Mucosa of stomach (tissue), 1 donor: Measurements from ENCODE around the gene MICALL2.

Experiments
- H3K27me3 ChIP-seq: one replicate; pipeline ENCODE4 v1.7.0; 2013; ENCODE audit warnings: mild to moderate bottlenecking, low read length; ENCODE audit not compliant: control insufficient read depth, insufficient read depth
- H3K36me3 ChIP-seq: one replicate; pipeline ENCODE4 v1.7.0; 2013; ENCODE audit warnings: low read length; ENCODE audit not compliant: control insufficient read depth, insufficient read depth
- H3K4me1 ChIP-seq: one replicate; pipeline ENCODE4 v1.7.0; 2013; ENCODE audit warnings: mild to moderate bottlenecking, low read length; ENCODE audit not compliant: control insufficient read depth, insufficient read depth
- H3K4me3 ChIP-seq: one replicate; pipeline ENCODE4 v1.7.0; 2013; ENCODE audit warnings: low read length
- H3K9ac ChIP-seq: one replicate; pipeline ENCODE4 v1.7.0; 2013; ENCODE audit warnings: mild to moderate bottlenecking, low read length, moderate library complexity
- H3K9me3 ChIP-seq: one replicate; pipeline ENCODE4 v1.7.0; 2013; ENCODE audit warnings: mild to moderate bottlenecking, low read length, moderate library complexity; ENCODE audit not compliant: control insufficient read depth
- donor health status: Pancreatic carcinoma.

Gene MICALL2

DNA sequence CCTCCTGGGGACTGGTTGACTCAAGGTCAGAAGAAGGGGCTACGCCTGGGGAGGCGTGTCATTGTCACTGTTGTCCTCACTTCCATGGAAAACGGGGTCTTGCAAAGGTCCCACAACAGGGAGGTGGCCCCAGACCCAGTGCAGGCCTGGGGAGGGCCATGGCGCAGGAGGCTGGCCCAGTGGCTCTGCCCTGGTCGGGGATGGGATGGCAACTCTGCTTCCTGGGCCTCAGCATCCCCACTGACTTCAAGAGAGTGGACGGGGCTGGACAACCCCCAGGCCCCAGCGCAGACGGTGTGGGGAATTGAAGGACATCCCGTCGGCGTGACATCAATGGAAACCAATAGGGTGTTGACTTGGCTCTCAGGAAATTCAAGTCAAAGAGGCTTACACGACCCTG, 35.2 kb downstream of the MICALL2 start:
- Histone ChIP-seq H3K9ac (no peak overlapping the region), H3K9me3 (no peaks in the 10 kb centered on the region), H3K36me3 (no peaks in the 10 kb centered on the region), H3K4me3 (no peak overlapping the region), H3K27me3 (peaks cover 24% of the 10 kb centered on the region), H3K4me1 (no peaks in the 10 kb centered on the region)

DNA sequence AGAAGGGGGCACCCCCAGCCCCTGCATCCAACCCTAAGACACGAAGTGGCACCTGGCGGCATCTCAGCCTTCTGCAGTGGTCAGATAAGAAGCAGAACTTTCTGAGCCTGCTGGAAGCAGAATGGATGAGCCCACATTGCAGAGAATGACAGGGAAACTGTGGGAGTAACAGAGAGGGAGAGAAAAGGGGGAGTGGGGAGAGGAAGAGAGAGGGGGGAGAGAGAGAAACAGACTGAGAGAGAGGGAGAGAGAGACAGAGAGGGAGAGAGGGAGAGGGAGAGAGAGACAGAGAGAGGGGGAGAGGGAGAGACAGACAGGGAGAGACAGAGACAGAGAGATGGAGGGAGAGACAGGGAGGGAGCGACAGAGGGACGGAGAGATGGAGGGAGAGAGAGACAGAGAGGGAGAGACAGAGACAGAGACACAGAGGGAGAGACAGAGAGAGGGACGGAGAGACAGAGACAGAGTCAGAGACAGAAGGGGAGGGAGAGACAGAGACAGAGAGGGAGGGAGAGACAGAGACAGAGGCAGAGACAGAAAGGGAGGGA, 35.9 kb downstream of the MICALL2 start:
- H3K4me3 ChIP-seq = no peak overlapping the region
- H3K9ac ChIP-seq = no peak overlapping the region
- peaks cover 20% of the 10 kb centered on the region for H3K27me3 ChIP-seq
- no peaks in the 10 kb centered on the region for H3K9me3 ChIP-seq
- no peaks in the 10 kb centered on the region for H3K4me1 ChIP-seq
- H3K36me3 ChIP-seq = no peaks in the 10 kb centered on the region

DNA sequence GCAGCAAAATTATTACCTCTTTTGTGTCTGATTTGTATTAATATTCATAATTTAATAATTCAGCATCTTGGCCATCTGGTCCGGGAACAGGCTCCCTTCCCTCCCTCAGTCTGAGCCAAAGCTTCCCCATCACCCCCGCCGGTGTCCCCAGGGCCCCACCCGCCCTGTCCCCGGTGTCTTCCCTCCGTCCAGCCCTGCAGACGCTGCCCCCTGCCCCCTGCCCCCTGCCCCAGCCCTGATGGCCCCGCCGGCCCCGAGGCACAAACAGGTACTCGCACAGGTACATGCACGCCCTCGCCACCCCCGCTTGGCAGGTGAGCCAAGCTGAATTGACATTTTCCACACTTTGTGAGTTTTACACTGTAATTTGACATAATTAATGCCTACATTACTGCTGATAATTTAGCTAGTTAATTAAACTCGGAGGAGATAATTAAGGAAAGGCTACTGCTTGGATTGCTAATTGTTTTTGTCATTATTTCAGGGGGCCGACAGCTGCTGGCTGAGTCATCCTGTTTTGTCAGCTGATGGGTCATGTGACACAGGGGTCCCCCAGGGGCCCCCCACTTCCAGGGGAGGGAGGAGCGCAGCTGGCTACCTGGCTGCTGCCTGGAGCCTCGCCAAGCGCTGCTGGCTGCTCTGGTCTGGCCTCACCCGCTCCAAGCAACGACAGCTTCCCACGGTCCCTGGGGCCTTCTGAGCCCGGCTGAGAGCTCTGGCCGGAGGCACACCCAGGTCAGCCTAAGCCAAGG, 36.6 kb downstream of the MICALL2 start:
- Histone ChIP-seq H3K9ac (no peak overlapping the region), H3K27me3 (peaks cover 20% of the 10 kb centered on the region), H3K4me3 (no peak overlapping the region), H3K36me3 (no peaks in the 10 kb centered on the region), H3K4me1 (no peaks in the 10 kb centered on the region), H3K9me3 (no peaks in the 10 kb centered on the region)

DNA sequence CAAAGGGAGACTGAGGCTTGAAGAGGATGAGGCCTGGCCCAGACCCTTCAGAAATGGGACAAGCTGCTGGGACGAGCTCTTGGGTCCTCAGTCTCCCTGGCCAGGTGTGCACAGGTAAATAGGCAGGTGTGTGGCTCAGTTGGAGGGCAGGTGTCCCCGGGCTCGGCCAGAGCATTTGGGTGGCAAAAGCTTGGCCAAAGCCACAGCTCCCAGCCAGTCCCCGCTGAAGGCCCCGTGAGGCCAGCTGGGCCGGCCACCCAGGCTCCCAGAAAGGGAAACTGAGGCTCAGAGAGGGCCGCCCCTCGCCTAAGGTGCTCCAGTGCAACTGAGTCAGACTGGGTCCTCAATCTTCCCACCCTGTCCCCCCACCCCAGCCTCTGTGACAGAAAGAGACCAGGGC, 37.3 kb downstream of the MICALL2 start:
- Histone ChIP-seq H3K9me3 (no peaks in the 10 kb centered on the region), H3K4me1 (no peaks in the 10 kb centered on the region), H3K36me3 (no peaks in the 10 kb centered on the region), H3K9ac (no peak overlapping the region), H3K27me3 (peaks cover 20% of the 10 kb centered on the region), H3K4me3 (no peak overlapping the region)

DNA sequence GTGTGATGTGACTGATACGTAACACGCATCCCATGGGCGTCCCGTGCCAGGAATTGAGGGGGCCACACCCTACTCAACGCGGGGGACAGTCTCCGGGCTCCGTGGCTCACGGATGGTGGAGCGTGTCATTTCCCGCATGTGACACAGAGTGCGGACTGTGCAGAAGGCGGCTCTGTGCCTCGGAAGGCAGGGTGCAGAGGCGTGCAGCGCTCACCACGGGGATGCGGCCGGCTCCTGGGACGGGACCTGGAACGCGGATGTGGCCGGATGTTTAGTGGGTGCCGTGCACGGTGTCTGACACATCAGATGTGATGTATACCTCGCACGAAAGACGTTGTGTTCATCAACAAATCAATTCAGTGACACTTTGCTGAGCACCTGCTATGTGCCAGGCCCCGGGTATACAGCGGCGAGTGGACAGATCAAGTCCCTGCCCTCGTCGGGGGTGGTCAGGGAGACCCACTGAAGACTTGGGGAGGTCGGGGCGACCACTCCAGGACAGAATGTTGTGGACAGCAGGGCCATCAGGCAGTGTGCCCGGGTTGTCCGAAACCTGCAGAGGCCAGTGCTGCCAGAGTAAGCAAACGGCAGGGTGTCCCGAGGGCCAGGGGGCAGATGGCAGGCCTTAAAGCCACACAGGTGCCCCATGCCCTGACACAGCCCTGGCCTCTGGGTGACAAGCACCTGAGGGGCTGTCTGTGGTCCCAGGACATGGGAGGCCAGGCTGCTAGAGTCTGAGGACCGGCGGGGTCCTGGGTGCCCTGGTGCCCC, 38.1 kb downstream of the MICALL2 start:
- Histone ChIP-seq H3K9me3 (no peaks in the 10 kb centered on the region), H3K27me3 (peaks cover 25% of the 10 kb centered on the region), H3K4me3 (no peak overlapping the region)

DNA sequence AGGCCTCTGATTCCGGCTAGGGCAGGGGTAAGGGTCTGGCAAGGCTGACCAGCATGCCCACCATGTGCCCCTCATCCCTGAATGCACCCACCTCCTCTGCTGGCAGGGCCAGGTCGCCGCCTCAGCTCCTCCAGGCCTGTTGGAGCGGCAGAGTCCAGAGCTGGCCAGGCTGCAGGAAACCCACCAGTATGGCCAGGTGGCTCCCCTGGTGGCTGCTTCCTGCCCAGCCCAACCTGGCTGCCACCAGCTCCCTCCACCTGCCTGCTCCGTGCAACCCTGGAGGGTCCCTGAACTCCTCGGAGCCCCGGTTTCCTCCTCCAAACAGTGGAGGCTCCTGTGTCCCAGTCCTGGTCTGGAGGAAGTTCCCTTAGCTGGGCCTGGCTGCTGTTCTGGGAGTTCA, 39.6 kb downstream of the MICALL2 start:
- H3K4me3 ChIP-seq = no peak overlapping the region
- no peaks in the 10 kb centered on the region for H3K36me3 ChIP-seq
- no peaks in the 10 kb centered on the region for H3K9me3 ChIP-seq
- no peaks in the 10 kb centered on the region for H3K4me1 ChIP-seq
- no peak overlapping the region for H3K9ac ChIP-seq
- peaks cover 25% of the 10 kb centered on the region for H3K27me3 ChIP-seq

More for the DNA sequence above, 38.1 kb downstream of the MICALL2 start:
- Histone ChIP-seq H3K36me3 (no peaks in the 10 kb centered on the region), H3K9ac (no peak overlapping the region), H3K4me1 (no peaks in the 10 kb centered on the region)

DNA sequence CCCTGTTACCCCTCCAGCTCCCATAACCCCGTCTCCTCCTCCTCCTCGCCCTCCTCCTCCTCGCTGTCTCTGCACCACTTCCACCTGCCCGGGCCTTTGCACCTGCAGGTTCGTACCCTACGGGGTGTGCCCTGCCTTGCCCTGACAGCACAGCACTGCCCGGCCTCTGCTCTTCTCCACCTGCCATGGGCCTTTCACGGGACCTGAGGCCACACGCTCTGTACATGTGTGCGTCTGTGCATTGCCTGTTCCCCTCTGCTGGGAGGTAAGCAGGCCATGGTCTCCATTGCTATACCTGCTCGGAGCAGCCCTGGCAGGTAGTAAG, 40.0 kb downstream of the MICALL2 start:
- H3K27me3 ChIP-seq = peaks cover 25% of the 10 kb centered on the region
- no peaks in the 10 kb centered on the region for H3K9me3 ChIP-seq
- no peaks in the 10 kb centered on the region for H3K36me3 ChIP-seq
- H3K4me1 ChIP-seq = no peaks in the 10 kb centered on the region
- no peak overlapping the region for H3K9ac ChIP-seq
- no peak overlapping the region for H3K4me3 ChIP-seq

DNA sequence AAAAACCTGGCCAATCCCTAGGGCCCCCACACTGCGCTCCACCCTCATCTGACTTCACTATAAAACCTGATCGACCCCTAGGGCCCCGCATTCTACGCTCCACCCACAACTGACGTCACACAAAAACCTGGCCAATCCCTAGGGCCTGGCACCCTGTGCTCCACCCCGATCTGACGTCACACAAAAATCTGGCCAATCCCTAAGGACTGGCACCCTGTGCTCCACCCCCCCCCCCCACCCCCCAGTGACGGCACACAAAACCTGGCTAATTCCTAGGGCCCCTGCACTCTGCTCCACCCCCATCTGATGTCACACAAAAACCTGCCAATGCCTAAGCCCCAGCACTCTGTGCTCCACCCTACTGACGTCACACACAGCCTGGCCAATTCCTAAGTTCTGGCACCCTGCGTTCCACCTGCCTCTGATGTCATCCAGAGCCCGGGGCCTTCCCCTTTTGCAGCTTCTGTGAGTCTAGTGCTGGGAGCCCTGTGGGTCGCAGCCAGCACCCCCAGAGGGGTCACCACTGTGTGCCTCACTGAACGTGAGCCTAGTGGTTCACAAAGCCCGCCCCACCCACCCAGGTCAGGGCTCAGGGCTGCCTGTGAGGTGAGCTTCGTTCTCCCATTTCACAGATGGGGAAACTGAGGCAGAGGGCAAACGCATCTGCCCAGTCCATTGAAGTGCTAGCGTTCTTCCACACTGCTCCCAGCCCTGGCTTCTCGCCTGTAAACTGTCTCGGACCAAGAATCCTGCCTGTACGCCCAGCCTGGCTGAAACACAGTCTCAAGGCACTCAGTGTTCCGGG, 40.6 kb downstream of the MICALL2 start:
- Histone ChIP-seq H3K9ac (no peak overlapping the region), H3K4me3 (no peak overlapping the region), H3K27me3 (peaks cover 24% of the 10 kb centered on the region), H3K9me3 (no peaks in the 10 kb centered on the region), H3K36me3 (no peaks in the 10 kb centered on the region), H3K4me1 (no peaks in the 10 kb centered on the region)

DNA sequence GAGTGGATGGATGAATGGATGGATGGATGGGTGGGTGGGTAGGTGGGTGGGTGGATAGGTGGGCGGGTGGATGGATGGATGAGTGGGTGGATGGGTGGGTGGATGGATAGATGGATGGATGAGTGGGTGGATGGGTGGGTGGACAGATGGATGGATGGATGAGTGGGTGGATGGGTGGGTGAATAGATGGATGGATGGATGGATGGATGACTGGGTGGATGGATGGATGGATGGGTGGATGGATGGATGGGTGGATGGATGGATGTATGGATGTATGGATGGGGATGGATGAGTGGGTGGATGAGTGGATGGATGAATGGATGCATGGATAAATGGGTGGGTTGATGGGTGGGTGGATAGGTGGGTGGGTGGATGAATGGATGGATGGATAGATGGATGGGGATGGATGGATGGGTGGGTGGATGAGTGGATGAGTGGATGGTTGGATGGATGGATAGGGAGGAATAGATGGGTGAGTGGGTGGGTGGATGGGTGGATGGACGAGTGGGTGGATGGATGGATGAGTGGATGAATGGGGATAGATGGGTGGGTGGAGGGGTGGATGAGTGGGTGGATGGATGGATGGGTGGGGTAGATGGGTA, 43.8 kb downstream of the MICALL2 start:
- Histone ChIP-seq H3K4me1 (peaks cover 5% of the 10 kb centered on the region), H3K4me3 (no peak overlapping the region), H3K9me3 (no peaks in the 10 kb centered on the region), H3K36me3 (no peaks in the 10 kb centered on the region), H3K9ac (no peak overlapping the region), H3K27me3 (peaks cover 19% of the 10 kb centered on the region)

DNA sequence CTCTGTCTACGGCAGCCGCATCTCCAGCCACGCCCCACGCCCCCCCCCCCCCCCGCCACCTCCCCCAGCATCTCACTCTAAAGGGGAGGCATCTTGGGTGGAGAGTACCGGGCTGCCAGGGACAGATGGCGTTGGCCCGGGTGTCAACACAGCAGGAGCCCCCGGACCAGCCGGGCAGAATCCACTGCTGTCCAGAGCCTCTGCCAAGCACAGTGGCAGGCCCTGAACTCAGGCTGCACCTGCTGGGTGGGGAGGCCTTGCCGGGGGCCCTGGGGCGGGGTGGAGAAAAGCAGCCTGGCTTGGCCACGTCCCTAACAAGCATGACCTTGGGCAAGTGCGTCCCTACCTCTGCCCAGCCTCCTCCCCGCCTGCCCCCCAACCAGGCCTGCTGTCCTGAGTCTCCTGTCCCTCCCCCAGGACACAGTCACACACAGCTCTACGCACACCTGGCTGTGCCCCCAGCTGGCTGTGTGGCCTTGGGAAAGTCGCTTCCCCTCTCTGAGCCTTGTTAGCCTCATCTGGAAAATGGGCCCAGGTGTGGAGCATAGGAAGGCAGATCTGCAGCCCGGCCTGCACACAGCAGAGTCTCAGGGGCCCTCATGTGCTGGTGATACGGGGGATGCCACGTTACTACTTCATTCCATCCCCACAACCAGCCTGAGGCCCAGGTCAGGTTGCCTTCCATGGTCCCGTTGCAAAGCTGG, 45.2 kb downstream of the MICALL2 start:
- no peaks in the 10 kb centered on the region for H3K9me3 ChIP-seq

More for the DNA sequence above, 45.2 kb downstream of the MICALL2 start:
- H3K9ac ChIP-seq = no peak overlapping the region
- H3K27me3 ChIP-seq = peaks cover 21% of the 10 kb centered on the region
- no peak overlapping the region for H3K4me3 ChIP-seq
- H3K36me3 ChIP-seq = no peaks in the 10 kb centered on the region
- peaks cover 5% of the 10 kb centered on the region for H3K4me1 ChIP-seq
